K562 (cell line): ENCODE data around the gene CEP70. TPM values are rescaled to one million over a fixed set of nuclear protein-coding genes. Genes with fewer than 3 reads are reported as not detected.

Experiments used
- ATAC-seq: fragments of 200-7000 bp; cut with Tn5 transposase; 3 replicates; pipeline ENCODE4 v1.9.1; 2020; ENCODE audit warnings: moderate library complexity
- BruUV-seq: library from RNA; stranded (reverse); fragments of 400-500 nt; replicated peaks from 2 replicates; lab custom pipeline; 2021; lab: Mats Ljungman, UMichigan
- CTCF ChIA-PET: fragments of 300-600 bp; formaldehyde crosslinking; extraction: SDS; loops from one replicate; lab custom pipeline; 2021; ENCODE audit warnings: low intra/inter-chr PET ratio; lab: Yijun Ruan, JAX
- POLR2A ChIA-PET: fragments of 300-600, 350-650 bp; sonication (Branson Sonifier 250); formaldehyde crosslinking; extraction: SDS; loops from one replicate; lab custom pipeline; 2021; ENCODE audit warnings: antibody characterized with exemption, inconsistent platforms; lab: Yijun Ruan, JAX
- DNase-seq, 4 experiments: peaks; one replicate each; pipeline versions ENCODE4 v3.0.0 to v3.0.0-alpha.2; 2011 to 2018; ENCODE audit warnings: low spot score in 3 of 4, mixed read lengths in 3 of 4; ENCODE audit errors: extremely low read depth in 1 of 4
- FAIRE-seq: peaks from 2 replicates; lab custom pipeline; 2011; peaks lifted over from hg19 to GRCh38; lab: Jason Lieb, UNC
- H2AFZ ChIP-seq: 2 replicates; pipeline ENCODE4 v1.6.0; 2011; ENCODE audit warnings: low read depth, low read length, control low read depth, inconsistent platforms
- H3K27ac ChIP-seq: fragments of 200-600 bp; 3 replicates; pipeline ENCODE4 v1.8.0; 2011; ENCODE audit warnings: low read depth, mild to moderate bottlenecking, control low read depth, inconsistent platforms, low read length, moderate library complexity, mixed read lengths; ENCODE audit errors: extremely low read depth
- H3K27me3 ChIP-seq, 2 experiments: fragments of 300-600 bp in 1 of 2; 2 replicates in 1 of 2; 3 replicates in 1 of 2; pipeline versions ENCODE4 v1.6.0 to v1.8.0; 2011; ENCODE audit warnings: inconsistent platforms in 2 of 2, low read length in 2 of 2, mild to moderate bottlenecking in 1 of 2, mixed read lengths in 1 of 2, moderate library complexity in 1 of 2; ENCODE audit not compliant: control insufficient read depth in 2 of 2, insufficient read depth in 2 of 2
- H3K36me3 ChIP-seq: fragments of 300-600 bp; 3 replicates; pipeline ENCODE4 v1.8.0; 2011; ENCODE audit warnings: mild to moderate bottlenecking, low read length, inconsistent platforms; ENCODE audit not compliant: control insufficient read depth, insufficient read depth
- H3K4me1 ChIP-seq, 2 experiments: fragments of 200-600 bp in 1 of 2; replicated peaks in 1 of 2; 2 replicates in 1 of 2; 3 replicates in 1 of 2; pipeline versions ENCODE4 v1.5.1 to v1.8.0; 2011; ENCODE audit warnings: inconsistent platforms in 2 of 2, low read length in 2 of 2, mild to moderate bottlenecking in 1 of 2, mixed read lengths in 1 of 2, moderate library complexity in 1 of 2; ENCODE audit not compliant: control insufficient read depth in 2 of 2, insufficient read depth in 2 of 2
- H3K4me2 ChIP-seq: 2 replicates; pipeline ENCODE4 v1.6.1; 2011; ENCODE audit warnings: low read length, control low read depth, inconsistent platforms, mixed read lengths; ENCODE audit not compliant: insufficient read depth
- H3K4me3 ChIP-seq: fragments of 200-600 bp; sonication (generic), shearing (Covaris generic); 2 replicates; pipeline ENCODE4 v1.5.1; 2016; ENCODE audit warnings: control low read depth, inconsistent platforms
- H3K79me2 ChIP-seq: fragments of 200-600 bp; 3 replicates; pipeline ENCODE4 v1.8.0; 2011; ENCODE audit warnings: low read length, inconsistent platforms; ENCODE audit not compliant: control insufficient read depth, insufficient read depth
- H3K9ac ChIP-seq, 2 experiments: 2 replicates each; pipeline versions ENCODE4 v1.6.0 to v1.6.1; 2011; ENCODE audit warnings: low read depth in 2 of 2, low read length in 2 of 2, control low read depth in 1 of 2, inconsistent platforms in 1 of 2, mild to moderate bottlenecking in 1 of 2, mixed read lengths in 1 of 2; ENCODE audit not compliant: insufficient read depth in 1 of 2
- H3K9me1 ChIP-seq: one replicate; pipeline ENCODE4 v1.6.0; 2011; ENCODE audit warnings: inconsistent platforms, mild to moderate bottlenecking, low read length, moderate library complexity; ENCODE audit not compliant: control insufficient read depth, insufficient read depth
- H3K9me3 ChIP-seq: replicated peaks from 2 replicates; pipeline ENCODE4 v1.5.1; 2011; ENCODE audit warnings: low read depth, low read length, inconsistent platforms; ENCODE audit not compliant: control insufficient read depth, insufficient read depth
- H4K20me1 ChIP-seq: replicated peaks from 2 replicates; pipeline ENCODE4 v1.6.1; 2011; ENCODE audit warnings: low read length, inconsistent platforms, mixed read lengths; ENCODE audit not compliant: control insufficient read depth, insufficient read depth
- BMI1 ChIP-seq: fragments of 150-350 bp; IDR thresholded peaks from 2 replicates; pipeline ENCODE4 v1.6.1; 2014; ENCODE audit warnings: low read length
- CBX8 ChIP-seq: fragments of 200-600 bp; sonication (generic); IDR thresholded peaks from 2 replicates; pipeline ENCODE4 v1.6.1; 2012; ENCODE audit warnings: borderline replicate concordance, mixed run types, low read depth, mild to moderate bottlenecking, moderate library complexity, mixed read lengths, low read length, control low read depth, inconsistent platforms; ENCODE audit not compliant: poor library complexity, severe bottlenecking; ENCODE audit errors: extremely low read depth
- CREB3L1 ChIP-seq: fragments of 450-650 bp; IDR thresholded peaks from 2 replicates; pipeline ENCODE4 v1.6.1; 2014; ENCODE audit warnings: low read depth, mild to moderate bottlenecking, moderate library complexity, borderline replicate concordance
- DLX4 ChIP-seq: fragments of 250-450 bp; sonication (Bioruptor Pico); IDR thresholded peaks from 2 replicates; pipeline ENCODE4 v1.6.1; 2021; ENCODE audit warnings: mild to moderate bottlenecking
- ETS2 ChIP-seq: IDR thresholded peaks from 2 replicates; pipeline ENCODE4 v1.6.1; 2016; ENCODE audit warnings: borderline replicate concordance, missing genetic modification characterization, mild to moderate bottlenecking, moderate library complexity, missing compliant biosample characterization; ENCODE audit not compliant: poor library complexity, severe bottlenecking
- KLF6 ChIP-seq: fragments of 250-450 bp; sonication (Bioruptor Pico); IDR thresholded peaks from 2 replicates; pipeline ENCODE4 v1.4.0; 2020; ENCODE audit warnings: mild to moderate bottlenecking, moderate library complexity, borderline replicate concordance
- LEF1 ChIP-seq: fragments of 450-650 bp; IDR thresholded peaks from 2 replicates; pipeline ENCODE4 v1.6.1; 2016; ENCODE audit warnings: mild to moderate bottlenecking
- MBD2 ChIP-seq: sonication (generic); IDR thresholded peaks from 2 replicates; pipeline ENCODE4 v1.6.1; 2016; ENCODE audit warnings: low read depth, borderline replicate concordance
- MCM2 ChIP-seq: fragments of 450-650 bp; IDR thresholded peaks from 2 replicates; pipeline ENCODE4 v1.6.1; 2017; ENCODE audit warnings: low read depth, mild to moderate bottlenecking
- NONO ChIP-seq, 2 experiments: fragments of 200-400 bp in 1 of 2; fragments of 450-650 bp in 1 of 2; formaldehyde crosslinking in 1 of 2; IDR thresholded peaks; 2 replicates each; pipeline ENCODE4 v1.6.1; 2017; ENCODE audit warnings: low read depth in 2 of 2, mild to moderate bottlenecking in 2 of 2, moderate library complexity in 2 of 2, low read length in 1 of 2
- SOX6 ChIP-seq: fragments of 450-650 bp; IDR thresholded peaks from 2 replicates; pipeline ENCODE4 v1.6.1; 2014; ENCODE audit warnings: mild to moderate bottlenecking
- SRSF9 ChIP-seq: fragments of 200-400 bp; formaldehyde crosslinking; IDR thresholded peaks from 2 replicates; pipeline ENCODE4 v1.6.1; 2017; ENCODE audit warnings: low read depth, low read length, borderline replicate concordance
- ZEB2 ChIP-seq: fragments of 450-650 bp; IDR thresholded peaks from 2 replicates; pipeline ENCODE4 v1.6.1; 2016
- ZNF311 ChIP-seq: fragments of 250-450 bp; sonication (Bioruptor Pico); IDR thresholded peaks from 2 replicates; pipeline ENCODE4 v1.4.0; 2020; ENCODE audit warnings: mild to moderate bottlenecking, moderate library complexity
- ZNF586 ChIP-seq: fragments of 450-650 bp; formaldehyde crosslinking; conservative IDR thresholded peaks from 2 replicates; pipeline ENCODE4 v1.4.0; 2020; ENCODE audit warnings: mild to moderate bottlenecking, moderate library complexity
- ZNF655 ChIP-seq: fragments of 250-450 bp; sonication (Bioruptor Pico); IDR thresholded peaks from 2 replicates; pipeline ENCODE4 v1.5.0; 2021
- WGBS: fragments of 100-300 bp; shearing (Covaris generic); methylation state at CpG from one replicate; pipeline ENCODE4 v1.1.6; 2016; ENCODE audit warnings: low coverage, mixed read lengths; ENCODE audit not compliant: insufficient coverage; ENCODE audit errors: missing lambda C conversion rate; 5-methylcytosine and 5-hydroxymethylcytosine counted together
- in situ Hi-C: fragments of 300-500 bp; cut with MboI; formaldehyde crosslinking; loops from 4 replicates; pipeline ENCODE4 v1.15.0; 2018; ENCODE audit warnings: inconsistent platforms, mixed read lengths
- intact Hi-C: fragments of 100-400 bp; cut with micrococcal nuclease; formaldehyde crosslinking; loops from 2 replicates; pipeline ENCODE4 v1.14.2; 2022
- polyA plus RNA-seq, 8 experiments: library from polyadenylated mRNA; depleted of rRNA in 4 of 8; stranded (reverse) in 5 of 8; unstranded in 3 of 8; fragments of >200 nt; fragmentation: Nextera tagmentation in 2 of 8; fragmentation: Illumina TruSeq in 1 of 8; extraction: Ambion mirVana in 2 of 8; extraction: Trizol in 1 of 8; gene quantifications; 2 replicates each; pipeline versions ENCODE4 v1.2.1 to v1.2.3, GENCODE V29; 2011 to 2014; ENCODE audit warnings: inconsistent platforms in 1 of 8, missing spikeins in 1 of 8
- total RNA-seq, 7 experiments: library from RNA; depleted of rRNA in 6 of 7; stranded (reverse); fragments of >200 nt in 6 of 7; fragmentation: Illumina TruSeq in 2 of 7; extraction: Trizol in 2 of 7; gene quantifications; 2 replicates each; pipeline versions ENCODE4 v1.2.1 to v1.2.3, GENCODE V29; 2011 to 2021; ENCODE audit warnings: low replicate concordance in 1 of 7
- TF ChIP-seq, protein P1 (sequence below): fragments of 450-650 bp; IDR thresholded peaks from 2 replicates; pipeline ENCODE4 v1.6.1; 2017; ENCODE audit warnings: antibody characterized with exemption

Gene CEP70
- total and polyA plus RNA-seq, 9 of the 15 experiments (the other 6 are each of a cell fraction or from before 2014, with no cell fraction given), result 16.1 to 31.5 (median 23.4) TPM

- 67% methylated on average over 8 of the region's 8 CpGs for WGBS
- in situ Hi-C loops, result no loop called here
- no peak for FAIRE-seq
- no peak for TF ChIP-seq ZNF655 (CRISPR knock-in tag)
- no peak for TF ChIP-seq CREB3L1
- no peak for TF ChIP-seq ETS2 (tag)
- no peak for TF ChIP-seq SOX6
- TF ChIP-seq KLF6, result no peak
- TF ChIP-seq MBD2, result no peak
- TF ChIP-seq BMI1, result no peak
- TF ChIP-seq ZNF586 (CRISPR knock-in tag), result no peak
- TF ChIP-seq MCM2, result no peak
- TF ChIP-seq DLX4, result no peak
- no peak for TF ChIP-seq LEF1
- no peak for TF ChIP-seq NONO (IDR thresholded peaks at IDR 0.05; ENCODE audit: low read depth in 2 of 2, low read length in 1 of 2)
- TF ChIP-seq, protein P1, sequence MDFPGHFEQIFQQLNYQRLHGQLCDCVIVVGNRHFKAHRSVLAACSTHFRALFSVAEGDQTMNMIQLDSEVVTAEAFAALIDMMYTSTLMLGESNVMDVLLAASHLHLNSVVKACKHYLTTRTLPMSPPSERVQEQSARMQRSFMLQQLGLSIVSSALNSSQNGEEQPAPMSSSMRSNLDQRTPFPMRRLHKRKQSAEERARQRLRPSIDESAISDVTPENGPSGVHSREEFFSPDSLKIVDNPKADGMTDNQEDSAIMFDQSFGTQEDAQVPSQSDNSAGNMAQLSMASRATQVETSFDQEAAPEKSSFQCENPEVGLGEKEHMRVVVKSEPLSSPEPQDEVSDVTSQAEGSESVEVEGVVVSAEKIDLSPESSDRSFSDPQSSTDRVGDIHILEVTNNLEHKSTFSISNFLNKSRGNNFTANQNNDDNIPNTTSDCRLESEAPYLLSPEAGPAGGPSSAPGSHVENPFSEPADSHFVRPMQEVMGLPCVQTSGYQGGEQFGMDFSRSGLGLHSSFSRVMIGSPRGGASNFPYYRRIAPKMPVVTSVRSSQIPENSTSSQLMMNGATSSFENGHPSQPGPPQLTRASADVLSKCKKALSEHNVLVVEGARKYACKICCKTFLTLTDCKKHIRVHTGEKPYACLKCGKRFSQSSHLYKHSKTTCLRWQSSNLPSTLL, result no peak
- no peak for TF ChIP-seq SRSF9
- TF ChIP-seq CBX8, result no peak
- TF ChIP-seq ZNF311 (CRISPR knock-in tag), result no peak
- TF ChIP-seq ZEB2, result no peak
Observed at GRCh38 chr3:138473391-138473790, 120.7 kb downstream of the CEP70 start.

More at GRCh38 chr3:138473391-138473790, 120.7 kb downstream of the CEP70 start:
- ChIA-PET POLR2A (interaction anchor here (0.6 kb wide), 1 partner anchor 653 kb away, joined by 3 read pairs; no protein-coding TSS in a partner anchor), CTCF (no interaction called here)
- H3K9ac ChIP-seq, result no peak overlapping the region
- no peak for DNase-seq
- H3K9me3 ChIP-seq, result no peaks in the 10 kb centered on the region
- no peaks in the 10 kb centered on the region; a peak in 2 of 5 replicates for H3K4me1 ChIP-seq
- no peaks in the 10 kb centered on the region for H3K36me3 ChIP-seq
- H2AFZ ChIP-seq, result no peak overlapping the region
- H3K79me2 ChIP-seq, result no peaks in the 10 kb centered on the region
- H3K4me3 ChIP-seq, result no peak overlapping the region
- intact Hi-C loops, result no loop called here
- no TSS peak for BruUV-seq
- no peak overlapping the region for H3K27ac ChIP-seq
- H3K9me1 ChIP-seq, result no peaks in the 10 kb centered on the region
- H3K27me3 ChIP-seq, result peaks cover 0 to 2% of the 10 kb centered on the region in 2 experiments; a peak in 1 of 5 replicates
- ATAC-seq, result no peak
- H3K4me2 ChIP-seq, result no peak overlapping the region
- H4K20me1 ChIP-seq, result no peaks in the 10 kb centered on the region
